K562 (cell line): Measurements from ENCODE around the gene MORC1. TPM values are rescaled to one million over a fixed set of nuclear protein-coding genes. Genes with fewer than 3 reads are reported as not detected.

Source experiments
- ATAC-seq: fragments of 200-7000 bp; cut with Tn5 transposase; 3 replicates; pipeline ENCODE4 v1.9.1; 2020; ENCODE audit warnings: moderate library complexity
- BruUV-seq: library from RNA; stranded (reverse); fragments of 400-500 nt; replicated peaks from 2 replicates; lab custom pipeline; 2021; lab: Mats Ljungman, UMichigan
- CTCF ChIA-PET: fragments of 300-600 bp; formaldehyde crosslinking; extraction: SDS; loops from one replicate; lab custom pipeline; 2021; ENCODE audit warnings: low intra/inter-chr PET ratio; lab: Yijun Ruan, JAX
- POLR2A ChIA-PET: fragments of 300-600, 350-650 bp; sonication (Branson Sonifier 250); formaldehyde crosslinking; extraction: SDS; loops from one replicate; lab custom pipeline; 2021; ENCODE audit warnings: antibody characterized with exemption, inconsistent platforms; lab: Yijun Ruan, JAX
- DNase-seq, 4 experiments: peaks; one replicate each; pipeline versions ENCODE4 v3.0.0 to v3.0.0-alpha.2; 2011 to 2018; ENCODE audit warnings: low spot score in 3 of 4, mixed read lengths in 3 of 4; ENCODE audit errors: extremely low read depth in 1 of 4
- FAIRE-seq: peaks from 2 replicates; lab custom pipeline; 2011; peaks lifted over from hg19 to GRCh38; lab: Jason Lieb, UNC
- H2AFZ ChIP-seq: 2 replicates; pipeline ENCODE4 v1.6.0; 2011; ENCODE audit warnings: low read depth, low read length, control low read depth, inconsistent platforms
- H3K27ac ChIP-seq: fragments of 200-600 bp; 3 replicates; pipeline ENCODE4 v1.8.0; 2011; ENCODE audit warnings: low read depth, mild to moderate bottlenecking, control low read depth, inconsistent platforms, low read length, moderate library complexity, mixed read lengths; ENCODE audit errors: extremely low read depth
- H3K27me3 ChIP-seq, 2 experiments: fragments of 300-600 bp in 1 of 2; 2 replicates in 1 of 2; 3 replicates in 1 of 2; pipeline versions ENCODE4 v1.6.0 to v1.8.0; 2011; ENCODE audit warnings: inconsistent platforms in 2 of 2, low read length in 2 of 2, mild to moderate bottlenecking in 1 of 2, mixed read lengths in 1 of 2, moderate library complexity in 1 of 2; ENCODE audit not compliant: control insufficient read depth in 2 of 2, insufficient read depth in 2 of 2
- H3K36me3 ChIP-seq: fragments of 300-600 bp; 3 replicates; pipeline ENCODE4 v1.8.0; 2011; ENCODE audit warnings: mild to moderate bottlenecking, low read length, inconsistent platforms; ENCODE audit not compliant: control insufficient read depth, insufficient read depth
- H3K4me1 ChIP-seq, 2 experiments: fragments of 200-600 bp in 1 of 2; replicated peaks in 1 of 2; 2 replicates in 1 of 2; 3 replicates in 1 of 2; pipeline versions ENCODE4 v1.5.1 to v1.8.0; 2011; ENCODE audit warnings: inconsistent platforms in 2 of 2, low read length in 2 of 2, mild to moderate bottlenecking in 1 of 2, mixed read lengths in 1 of 2, moderate library complexity in 1 of 2; ENCODE audit not compliant: control insufficient read depth in 2 of 2, insufficient read depth in 2 of 2
- H3K4me2 ChIP-seq: 2 replicates; pipeline ENCODE4 v1.6.1; 2011; ENCODE audit warnings: low read length, control low read depth, inconsistent platforms, mixed read lengths; ENCODE audit not compliant: insufficient read depth
- H3K4me3 ChIP-seq: fragments of 200-600 bp; sonication (generic), shearing (Covaris generic); 2 replicates; pipeline ENCODE4 v1.5.1; 2016; ENCODE audit warnings: control low read depth, inconsistent platforms
- H3K79me2 ChIP-seq: fragments of 200-600 bp; 3 replicates; pipeline ENCODE4 v1.8.0; 2011; ENCODE audit warnings: low read length, inconsistent platforms; ENCODE audit not compliant: control insufficient read depth, insufficient read depth
- H3K9ac ChIP-seq, 2 experiments: 2 replicates each; pipeline versions ENCODE4 v1.6.0 to v1.6.1; 2011; ENCODE audit warnings: low read depth in 2 of 2, low read length in 2 of 2, control low read depth in 1 of 2, inconsistent platforms in 1 of 2, mild to moderate bottlenecking in 1 of 2, mixed read lengths in 1 of 2; ENCODE audit not compliant: insufficient read depth in 1 of 2
- H3K9me1 ChIP-seq: one replicate; pipeline ENCODE4 v1.6.0; 2011; ENCODE audit warnings: inconsistent platforms, mild to moderate bottlenecking, low read length, moderate library complexity; ENCODE audit not compliant: control insufficient read depth, insufficient read depth
- H3K9me3 ChIP-seq: replicated peaks from 2 replicates; pipeline ENCODE4 v1.5.1; 2011; ENCODE audit warnings: low read depth, low read length, inconsistent platforms; ENCODE audit not compliant: control insufficient read depth, insufficient read depth
- H4K20me1 ChIP-seq: replicated peaks from 2 replicates; pipeline ENCODE4 v1.6.1; 2011; ENCODE audit warnings: low read length, inconsistent platforms, mixed read lengths; ENCODE audit not compliant: control insufficient read depth, insufficient read depth
- CBFB ChIP-seq: sonication (generic); formaldehyde crosslinking; IDR thresholded peaks from 2 replicates; pipeline ENCODE4 v1.4.0; 2020; ENCODE audit warnings: mild to moderate bottlenecking, missing genetic modification reagents
- CHD1 ChIP-seq: fragments of 200-600 bp; sonication (generic); IDR thresholded peaks from one replicate; pipeline ENCODE4 v1.6.1; 2012; ENCODE audit warnings: mild to moderate bottlenecking, moderate library complexity, low read length, inconsistent platforms
- DDX20 ChIP-seq: fragments of 450-650 bp; IDR thresholded peaks from 2 replicates; pipeline ENCODE4 v1.6.1; 2016; ENCODE audit warnings: missing genetic modification characterization, low read depth, mild to moderate bottlenecking, missing compliant biosample characterization, moderate library complexity
- KLF16 ChIP-seq: IDR thresholded peaks from 2 replicates; pipeline ENCODE4 v1.6.1; 2016; ENCODE audit warnings: antibody characterized with exemption
- NCOA2 ChIP-seq, 2 experiments: fragments of 450-650 bp; IDR thresholded peaks; 2 replicates each; pipeline ENCODE4 v1.6.1; 2018; ENCODE audit warnings: mild to moderate bottlenecking in 2 of 2, moderate library complexity in 1 of 2; ENCODE audit not compliant: partially characterized antibody in 2 of 2
- NELFE ChIP-seq: IDR thresholded peaks from 2 replicates; pipeline ENCODE4 v1.6.1; 2011; ENCODE audit warnings: mild to moderate bottlenecking; ENCODE audit not compliant: insufficient read depth, insufficient read length
- PHF8 ChIP-seq: fragments of 200-600 bp; sonication (generic); IDR thresholded peaks from 2 replicates; pipeline ENCODE4 v1.6.1; 2012; ENCODE audit warnings: mixed run types, mild to moderate bottlenecking, inconsistent platforms, low read length, moderate library complexity, borderline replicate concordance
- PML ChIP-seq: IDR thresholded peaks from 2 replicates; pipeline ENCODE4 v1.6.1; 2012; ENCODE audit warnings: low read length, inconsistent platforms
- POLR2AphosphoS2 ChIP-seq: IDR thresholded peaks from 2 replicates; pipeline ENCODE4 v1.6.1; 2012; ENCODE audit warnings: low read length, improper control_type of control experiment
- TAL1 ChIP-seq: fragments of 450-650 bp; IDR thresholded peaks from 2 replicates; pipeline ENCODE4 v1.6.1; 2016; ENCODE audit warnings: mild to moderate bottlenecking
- WHSC1 ChIP-seq: IDR thresholded peaks from one replicate; pipeline ENCODE4 v1.6.1; 2012; ENCODE audit warnings: low read length, control low read depth, inconsistent platforms
- ZNF140 ChIP-seq: fragments of 250-450 bp; sonication (Bioruptor Pico); IDR thresholded peaks from 2 replicates; pipeline ENCODE4 v1.8.0; 2021; ENCODE audit warnings: moderate library complexity, mild to moderate bottlenecking, inconsistent platforms
- ZNF24 ChIP-seq: fragments of 450-650 bp; IDR thresholded peaks from 2 replicates; pipeline ENCODE4 v1.6.1; 2016
- WGBS: fragments of 100-300 bp; shearing (Covaris generic); methylation state at CpG from one replicate; pipeline ENCODE4 v1.1.6; 2016; ENCODE audit warnings: low coverage, mixed read lengths; ENCODE audit not compliant: insufficient coverage; ENCODE audit errors: missing lambda C conversion rate; 5-methylcytosine and 5-hydroxymethylcytosine counted together
- in situ Hi-C: fragments of 300-500 bp; cut with MboI; formaldehyde crosslinking; loops from 4 replicates; pipeline ENCODE4 v1.15.0; 2018; ENCODE audit warnings: inconsistent platforms, mixed read lengths
- intact Hi-C: fragments of 100-400 bp; cut with micrococcal nuclease; formaldehyde crosslinking; loops from 2 replicates; pipeline ENCODE4 v1.14.2; 2022
- polyA plus RNA-seq, 8 experiments: library from polyadenylated mRNA; depleted of rRNA in 4 of 8; stranded (reverse) in 5 of 8; unstranded in 3 of 8; fragments of >200 nt; fragmentation: Nextera tagmentation in 2 of 8; fragmentation: Illumina TruSeq in 1 of 8; extraction: Ambion mirVana in 2 of 8; extraction: Trizol in 1 of 8; gene quantifications; 2 replicates each; pipeline versions ENCODE4 v1.2.1 to v1.2.3, GENCODE V29; 2011 to 2014; ENCODE audit warnings: inconsistent platforms in 1 of 8, missing spikeins in 1 of 8
- total RNA-seq, 7 experiments: library from RNA; depleted of rRNA in 6 of 7; stranded (reverse); fragments of >200 nt in 6 of 7; fragmentation: Illumina TruSeq in 2 of 7; extraction: Trizol in 2 of 7; gene quantifications; 2 replicates each; pipeline versions ENCODE4 v1.2.1 to v1.2.3, GENCODE V29; 2011 to 2021; ENCODE audit warnings: low replicate concordance in 1 of 7

The MORC1 gene
- total and polyA plus RNA-seq, 9 of the 15 experiments (the other 6 are each of a cell fraction or from before 2014, with no cell fraction given): 0.08 to 0.41 (median 0.30) TPM; not detected in 1

GRCh38 chr3:109143646-109144045 is 25.7 kb upstream of the MORC1 start:
- H3K4me3 ChIP-seq: no peak overlapping the region
- TF ChIP-seq KLF16: no peak
- no peak for TF ChIP-seq NELFE
- TF ChIP-seq PML: no peak
- no peak for TF ChIP-seq TAL1
- no peak for TF ChIP-seq WHSC1
- no peak for TF ChIP-seq POLR2AphosphoS2
- TF ChIP-seq PHF8: no peak
- TF ChIP-seq CBFB (CRISPR knock-in tag): no peak
- no peak for TF ChIP-seq DDX20 (tag)
- TF ChIP-seq, all 486 proteins: peak for 0
- H3K9me1 ChIP-seq: no peaks in the 10 kb centered on the region
- in situ Hi-C loops (no loop called here), intact Hi-C loops (no loop called here)
- DNase-seq: no peak
- no peak overlapping the region for H2AFZ ChIP-seq
- no peak overlapping the region for H3K27ac ChIP-seq
- no peak overlapping the region for H3K4me2 ChIP-seq
- ATAC-seq: no peak
- FAIRE-seq: no peak
- no peaks in the 10 kb centered on the region for H3K9me3 ChIP-seq
- ChIA-PET CTCF (no interaction called here), POLR2A (no interaction called here)
- H3K9ac ChIP-seq: no peak overlapping the region
- no TSS peak for BruUV-seq
- H4K20me1 ChIP-seq: no peaks in the 10 kb centered on the region
- no peaks in the 10 kb centered on the region for H3K36me3 ChIP-seq
- H3K4me1 ChIP-seq: no peaks in the 10 kb centered on the region
- WGBS: 0% methylated on average over 1 of the region's 1 CpG
- no peaks in the 10 kb centered on the region for H3K27me3 ChIP-seq
- H3K79me2 ChIP-seq: no peaks in the 10 kb centered on the region

GRCh38 chr3:109140318-109140717 is 22.4 kb upstream of the MORC1 start:
- FAIRE-seq (no peak), DNase-seq (no peak), ATAC-seq (no peak)
- ChIA-PET POLR2A (no interaction called here), CTCF (no interaction called here)
- Histone ChIP-seq H3K27me3 (no peaks in the 10 kb centered on the region), H3K79me2 (no peaks in the 10 kb centered on the region), H3K27ac (no peak overlapping the region), H3K4me2 (no peak overlapping the region), H3K9me3 (no peaks in the 10 kb centered on the region), H2AFZ (no peak overlapping the region), H3K4me1 (no peaks in the 10 kb centered on the region), H3K36me3 (no peaks in the 10 kb centered on the region), H3K9ac (no peak overlapping the region), H4K20me1 (no peaks in the 10 kb centered on the region), H3K4me3 (no peak overlapping the region), H3K9me1 (no peaks in the 10 kb centered on the region)
- in situ Hi-C loops: no loop called here
- 0% methylated on average over 4 of the region's 4 CpGs for WGBS
- no TSS peak for BruUV-seq
- no peak for TF ChIP-seq CHD1
- TF ChIP-seq NCOA2 (IDR thresholded peaks at IDR 0.05; ENCODE audit: partially characterized antibody in 2 of 2): no peak
- no peak for TF ChIP-seq ZNF24
- no peak for TF ChIP-seq ZNF140 (CRISPR knock-in tag)
- intact Hi-C loops: no loop called here
